Islet of Langerhans (tissue), 1 donor: ENCODE measurements around the gene SH3RF3.
A peak's percentile ranks its signal among the peaks of the same experiment; 100 is the strongest.
"Not testable (repeated sequence)": the region's sequence is repeated elsewhere in the genome, so short reads cannot be mapped to it uniquely, and the experiment has no call there.

Source experiments
- FAIRE-seq: peaks from one replicate; lab custom pipeline; 2011; peaks lifted over from hg19 to GRCh38; lab: Jason Lieb, UNC

SH3RF3 gene

GRCh38 chr2:109529532-109530449 lies 400.8 kb downstream of the SH3RF3 start:
- no peak for FAIRE-seq

GRCh38 chr2:109530712-109531111 lies 401.7 kb downstream of the SH3RF3 start:
- FAIRE-seq: no peak

- FAIRE-seq: no peak
These were observed 402.2 kb downstream of the SH3RF3 start for GRCh38 chr2:109531221-109531620.

DNA sequence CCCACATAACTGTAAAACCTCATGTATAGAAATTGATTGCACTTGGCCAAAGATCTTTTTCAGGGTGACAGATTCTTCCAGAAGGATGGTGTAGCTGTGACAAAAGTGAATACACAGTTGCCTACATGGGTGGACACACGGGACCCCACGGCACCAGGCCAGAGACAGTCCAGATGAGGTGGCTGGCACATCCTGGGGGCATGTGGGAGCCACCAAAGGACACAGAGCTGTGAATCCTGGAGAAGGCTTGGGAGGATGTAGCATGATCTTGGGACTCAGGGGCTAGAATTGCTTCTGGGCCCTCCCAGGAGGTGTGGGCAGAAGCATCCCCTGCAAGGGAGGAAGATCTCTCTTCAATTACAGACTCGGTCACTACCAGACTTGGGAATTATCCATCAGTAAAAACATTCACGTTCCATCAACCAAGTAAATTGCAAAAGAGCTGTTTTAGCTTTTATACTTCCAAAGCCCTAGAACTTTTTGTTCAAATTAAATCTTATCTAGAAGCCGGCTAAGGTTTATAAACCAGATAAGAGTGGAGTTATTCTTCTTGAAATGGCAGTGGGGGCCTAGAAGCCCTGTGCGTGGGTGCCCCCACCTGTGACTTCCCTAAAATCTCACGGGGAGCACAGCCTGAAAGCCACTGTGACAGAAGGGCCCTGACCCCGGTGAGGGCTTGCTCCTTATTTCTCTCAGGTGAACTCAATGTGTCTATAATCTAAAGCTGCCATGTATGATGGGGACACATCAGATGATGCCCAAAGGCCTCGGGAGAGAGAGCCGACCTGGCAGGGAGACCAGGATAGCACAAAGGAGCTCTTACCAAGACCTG lies 403.1 kb downstream of the SH3RF3 start:
- no peak for FAIRE-seq

DNA sequence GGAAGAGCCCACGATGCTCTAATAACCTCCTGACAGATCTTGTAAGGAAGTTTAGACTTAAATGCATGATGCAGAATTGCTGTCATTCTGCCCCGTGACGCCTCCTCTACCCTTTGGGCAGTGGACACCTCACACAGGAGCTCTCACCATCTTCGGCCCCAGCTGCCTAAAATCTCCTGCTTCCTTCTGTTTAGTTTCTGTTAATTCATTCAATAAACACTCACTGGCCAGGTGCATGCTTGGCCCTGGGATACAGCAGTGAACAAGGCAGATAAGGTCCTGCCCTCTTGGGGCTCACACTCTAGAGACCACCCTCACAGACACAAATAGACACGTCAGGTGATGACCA lies 403.7 kb downstream of the SH3RF3 start:
- FAIRE-seq: no peak

DNA sequence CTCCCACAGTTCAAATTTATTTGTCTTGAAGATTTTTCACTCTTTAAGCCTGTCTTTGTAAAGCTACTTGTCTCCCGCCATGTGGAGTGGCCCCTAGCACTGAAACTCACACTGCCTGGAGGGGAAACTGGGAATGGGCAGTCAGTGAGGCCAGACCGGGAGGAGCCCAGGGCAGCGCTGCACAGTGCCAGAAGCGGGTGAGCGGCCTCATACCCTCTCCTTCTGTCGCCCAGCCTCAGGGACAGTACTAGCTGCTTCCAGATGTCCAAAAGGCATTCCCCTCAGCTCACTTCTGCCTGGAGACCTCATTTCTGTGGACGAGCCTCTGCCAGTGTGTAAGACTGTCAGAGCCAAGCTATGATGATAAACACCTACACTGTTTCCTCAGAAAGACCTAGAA lies 404.8 kb downstream of the SH3RF3 start:
- no peak for FAIRE-seq

DNA sequence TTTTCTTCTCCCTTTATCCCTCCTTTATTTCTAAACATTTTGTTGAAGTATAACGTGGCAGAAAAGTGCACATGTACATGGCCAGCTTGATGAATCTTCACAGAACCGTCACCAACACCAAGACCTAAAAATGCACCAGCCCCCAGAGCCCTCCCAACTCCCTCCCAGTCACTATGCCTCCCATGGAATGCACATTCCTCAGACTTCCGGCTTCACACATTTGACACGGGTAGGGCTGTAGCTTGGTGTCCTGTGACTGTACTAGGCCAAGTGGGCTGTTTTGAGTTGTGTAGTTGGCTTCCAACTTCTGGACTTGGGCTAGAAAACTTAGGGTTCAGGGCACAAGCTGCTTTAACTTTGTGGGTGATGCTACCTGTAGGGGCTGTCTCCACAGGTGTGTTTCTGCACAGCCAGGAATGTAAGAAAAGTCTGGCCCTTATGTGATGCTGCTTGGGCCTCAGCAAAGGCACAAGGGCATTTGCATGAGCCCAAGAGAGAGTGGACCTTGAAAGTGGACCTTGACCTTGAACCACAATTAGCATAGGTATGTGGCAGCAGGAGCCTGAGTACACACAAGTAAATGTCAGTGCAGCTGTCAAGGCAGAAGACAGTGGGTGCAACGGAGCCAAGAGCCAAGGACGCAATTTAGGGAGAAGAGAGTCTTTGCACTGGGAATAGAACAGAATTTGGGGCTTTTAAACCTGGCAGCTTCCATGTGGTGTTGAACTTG lies 406.4 kb downstream of the SH3RF3 start:
- FAIRE-seq: no peak

GRCh38 chr2:109536556-109536955 lies 407.6 kb downstream of the SH3RF3 start:
- FAIRE-seq: not testable (repeated sequence)

DNA sequence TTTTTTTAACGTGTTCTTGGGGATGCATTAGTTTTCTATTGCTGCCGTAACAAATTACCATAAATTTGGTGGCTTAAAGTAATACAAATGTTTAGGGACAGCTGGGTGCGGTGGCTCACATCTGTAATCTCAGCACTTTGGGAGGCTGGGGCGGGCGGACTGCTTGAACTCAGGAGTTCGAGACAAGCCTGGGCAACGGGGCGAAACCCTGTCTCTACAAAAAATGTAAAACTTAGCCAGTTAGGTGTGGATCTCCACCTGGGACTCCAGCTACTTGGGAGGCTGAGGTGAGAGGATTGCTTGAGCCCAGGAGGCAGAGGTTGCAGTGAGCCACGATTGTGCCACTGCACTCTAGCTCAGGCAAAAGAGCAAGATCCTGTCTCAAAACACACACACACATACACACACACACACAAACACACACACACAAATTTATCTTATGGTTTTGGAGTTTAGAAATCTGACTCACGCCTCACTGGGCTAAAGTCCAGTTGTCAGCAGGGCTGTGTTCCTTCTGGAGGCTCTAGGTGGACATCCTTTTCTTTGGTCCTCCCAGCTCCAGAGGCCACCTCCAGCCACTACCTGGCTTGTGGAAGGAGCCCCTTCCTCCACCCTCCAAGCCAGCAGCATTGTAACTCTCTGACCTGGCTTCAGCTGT lies 408.7 kb downstream of the SH3RF3 start:
- FAIRE-seq: no peak

DNA sequence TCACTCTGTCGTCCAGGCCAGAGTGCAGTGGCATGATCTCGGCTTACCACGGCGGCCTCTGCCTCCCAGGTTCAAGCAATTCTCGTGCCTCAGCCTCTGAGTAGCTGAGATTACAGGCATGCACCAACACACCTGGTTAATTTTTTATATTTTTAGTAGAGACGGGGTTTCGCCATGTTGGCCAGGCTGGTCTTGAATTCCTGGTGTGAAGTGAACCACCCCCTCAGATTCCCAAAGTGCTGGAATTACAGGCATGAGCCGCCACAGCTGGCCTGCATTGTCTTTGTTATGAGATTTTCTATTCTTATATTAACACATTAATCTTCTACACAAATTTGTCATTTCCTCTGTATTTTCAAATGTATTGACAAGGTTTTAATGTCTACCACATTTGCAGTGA lies 409.5 kb downstream of the SH3RF3 start:
- no peak for FAIRE-seq

- no peak for FAIRE-seq
These were observed 413.4 kb downstream of the SH3RF3 start for GRCh38 chr2:109542384-109542783.

DNA sequence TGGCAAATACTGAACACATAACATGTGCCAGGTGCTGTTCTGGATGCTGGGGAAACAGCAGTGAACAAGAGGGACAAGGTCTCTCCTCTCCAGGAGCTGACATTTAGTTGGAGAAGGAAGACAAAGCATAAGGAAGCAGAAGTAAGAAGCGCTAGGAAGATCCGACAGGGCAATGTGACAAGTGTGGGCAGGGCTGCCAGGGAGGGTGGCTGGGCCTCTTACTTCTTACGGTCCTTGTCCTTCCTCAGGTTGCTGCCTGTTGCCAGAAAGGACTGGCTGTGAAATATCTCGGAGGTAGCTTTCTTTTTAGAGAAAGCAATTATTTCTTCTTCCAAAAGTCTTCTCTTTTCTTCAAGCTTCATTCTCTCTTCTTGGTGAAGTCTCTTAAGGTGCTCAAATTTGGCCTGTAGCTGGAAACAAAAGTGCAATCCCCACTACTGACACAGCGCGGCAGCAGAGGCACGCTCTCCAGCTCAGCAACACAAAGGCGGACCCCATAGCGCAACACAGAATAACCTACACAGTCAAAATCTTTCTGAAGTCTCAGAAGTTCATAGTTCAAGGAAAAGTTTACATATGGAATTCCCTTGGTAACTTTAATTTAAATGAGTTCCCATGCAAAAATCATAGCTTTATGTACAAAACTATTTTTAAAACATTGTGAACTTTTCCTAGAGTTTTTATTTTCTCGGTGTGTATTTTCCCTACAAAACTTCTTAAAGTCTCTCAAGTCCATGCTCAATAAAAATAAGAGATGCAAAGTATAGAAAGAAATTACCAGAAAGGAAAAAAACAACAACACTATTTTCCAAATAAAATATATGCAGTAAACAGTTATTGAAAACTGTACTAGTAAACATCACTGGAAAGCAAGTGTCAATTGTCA lies 417.1 kb downstream of the SH3RF3 start:
- FAIRE-seq: peak; percentile 89

- FAIRE-seq: no peak
These were observed 418.3 kb downstream of the SH3RF3 start for GRCh38 chr2:109547280-109547679.

DNA sequence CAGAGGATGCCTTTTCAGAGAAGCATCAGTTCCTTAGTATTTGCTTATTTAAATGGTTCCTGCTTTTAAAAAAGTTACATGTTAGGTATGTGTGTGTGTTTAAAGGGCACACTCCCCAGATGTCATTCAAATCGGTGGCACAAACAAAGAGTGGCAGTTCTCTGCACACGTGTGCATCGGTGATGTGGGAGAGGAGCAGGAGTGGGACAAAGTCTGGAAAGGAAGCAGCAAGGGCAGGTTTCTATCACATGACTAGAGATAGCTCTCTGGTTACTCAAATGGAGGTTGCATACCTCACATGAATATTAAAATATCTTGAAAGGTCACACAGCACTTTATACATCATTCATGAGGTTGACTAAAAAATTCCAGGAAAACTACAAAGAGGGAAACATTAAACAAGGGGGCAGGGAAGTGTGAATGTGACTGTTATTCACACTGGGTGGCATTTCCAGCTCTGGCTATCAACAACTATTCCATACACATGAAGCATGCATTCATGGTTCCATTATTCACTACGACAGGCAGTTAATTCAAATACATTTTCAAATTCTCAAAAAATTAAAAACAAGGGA lies 420.1 kb downstream of the SH3RF3 start:
- FAIRE-seq: no peak
